ENCODE results near the gene MRFAP1.

MRFAP1 gene

DNA sequence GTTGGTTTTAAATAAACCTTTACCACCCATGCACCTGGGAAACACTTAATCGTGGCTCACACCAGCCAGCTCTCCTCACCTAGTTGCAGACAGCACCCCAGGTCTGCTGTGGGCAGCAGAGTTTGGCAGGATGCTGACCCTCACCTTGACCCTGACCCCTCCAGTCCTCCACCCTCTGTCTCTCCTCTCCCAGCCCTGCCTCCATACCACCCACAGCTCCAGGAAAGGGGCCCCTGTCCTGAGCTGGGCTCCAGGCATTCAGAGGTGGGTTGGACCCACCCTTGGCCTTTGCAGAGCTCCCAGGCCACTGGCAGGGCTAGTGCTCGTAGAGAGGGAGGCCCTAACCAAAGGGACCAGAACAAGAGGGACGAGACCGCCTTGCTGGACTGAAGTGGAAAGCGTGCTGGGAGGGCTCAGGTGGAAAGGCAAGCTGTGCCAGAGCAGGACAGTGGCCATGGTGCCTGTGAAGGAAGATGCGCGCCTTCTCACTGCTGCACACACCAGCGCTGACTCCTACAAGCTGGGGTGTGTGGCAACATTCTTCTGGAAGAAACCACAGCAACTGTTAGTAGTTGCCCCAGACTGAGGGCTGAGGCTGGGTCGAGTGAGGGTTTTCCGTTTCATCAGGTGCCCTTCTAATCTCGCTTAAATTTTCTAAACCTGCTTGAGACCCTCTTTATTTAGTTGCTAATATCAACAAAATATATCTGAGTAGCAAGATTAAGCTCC is 42.5 kb downstream of the MRFAP1 start:
- H3K27ac ChIP-seq: peak overlapping the region; percentile 76
- no peaks in the 10 kb centered on the region for H3K9me3 ChIP-seq
- no peak overlapping the region for H3K4me3 ChIP-seq (ENCODE audit: low read depth in 1 of 2, low read length in 1 of 2)
- no peaks in the 10 kb centered on the region for H3K36me3 ChIP-seq
- H3K4me1 ChIP-seq (ENCODE audit: control insufficient read depth in 1 of 2, insufficient read depth in 1 of 2, low read depth in 1 of 2, low read length in 1 of 2): peaks cover 69% of the 10 kb centered on the region in 2 experiments
- no peaks in the 10 kb centered on the region for H3K27me3 ChIP-seq
- TF ChIP-seq, protein P1, sequence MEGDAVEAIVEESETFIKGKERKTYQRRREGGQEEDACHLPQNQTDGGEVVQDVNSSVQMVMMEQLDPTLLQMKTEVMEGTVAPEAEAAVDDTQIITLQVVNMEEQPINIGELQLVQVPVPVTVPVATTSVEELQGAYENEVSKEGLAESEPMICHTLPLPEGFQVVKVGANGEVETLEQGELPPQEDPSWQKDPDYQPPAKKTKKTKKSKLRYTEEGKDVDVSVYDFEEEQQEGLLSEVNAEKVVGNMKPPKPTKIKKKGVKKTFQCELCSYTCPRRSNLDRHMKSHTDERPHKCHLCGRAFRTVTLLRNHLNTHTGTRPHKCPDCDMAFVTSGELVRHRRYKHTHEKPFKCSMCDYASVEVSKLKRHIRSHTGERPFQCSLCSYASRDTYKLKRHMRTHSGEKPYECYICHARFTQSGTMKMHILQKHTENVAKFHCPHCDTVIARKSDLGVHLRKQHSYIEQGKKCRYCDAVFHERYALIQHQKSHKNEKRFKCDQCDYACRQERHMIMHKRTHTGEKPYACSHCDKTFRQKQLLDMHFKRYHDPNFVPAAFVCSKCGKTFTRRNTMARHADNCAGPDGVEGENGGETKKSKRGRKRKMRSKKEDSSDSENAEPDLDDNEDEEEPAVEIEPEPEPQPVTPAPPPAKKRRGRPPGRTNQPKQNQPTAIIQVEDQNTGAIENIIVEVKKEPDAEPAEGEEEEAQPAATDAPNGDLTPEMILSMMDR (IDR thresholded peaks at IDR 0.05): no peak

DNA sequence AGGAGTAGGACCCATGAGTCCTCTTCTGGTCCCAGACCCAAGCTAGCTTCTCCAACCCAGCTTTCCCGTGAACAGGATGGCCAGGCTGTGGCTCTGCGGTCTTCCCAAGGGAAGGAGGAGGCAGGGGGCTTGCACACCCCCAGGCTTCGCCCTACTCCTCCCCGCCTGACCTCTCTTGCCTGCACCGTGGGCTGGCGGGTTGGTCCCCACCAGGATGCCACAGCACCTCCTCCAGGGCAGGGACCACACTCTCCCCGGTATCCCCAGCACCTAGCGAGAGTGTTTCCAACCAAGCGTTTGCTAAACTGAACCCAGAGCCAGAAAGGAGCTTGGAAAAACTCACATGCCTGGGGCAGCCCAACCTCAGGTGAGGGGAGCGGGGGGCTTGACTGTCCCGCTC is 44.2 kb downstream of the MRFAP1 start:
- TF ChIP-seq, protein P1 (IDR thresholded peaks at IDR 0.05): no peak
- no peak overlapping the region for H3K4me3 ChIP-seq (ENCODE audit: low read depth in 1 of 2, low read length in 1 of 2)

DNA sequence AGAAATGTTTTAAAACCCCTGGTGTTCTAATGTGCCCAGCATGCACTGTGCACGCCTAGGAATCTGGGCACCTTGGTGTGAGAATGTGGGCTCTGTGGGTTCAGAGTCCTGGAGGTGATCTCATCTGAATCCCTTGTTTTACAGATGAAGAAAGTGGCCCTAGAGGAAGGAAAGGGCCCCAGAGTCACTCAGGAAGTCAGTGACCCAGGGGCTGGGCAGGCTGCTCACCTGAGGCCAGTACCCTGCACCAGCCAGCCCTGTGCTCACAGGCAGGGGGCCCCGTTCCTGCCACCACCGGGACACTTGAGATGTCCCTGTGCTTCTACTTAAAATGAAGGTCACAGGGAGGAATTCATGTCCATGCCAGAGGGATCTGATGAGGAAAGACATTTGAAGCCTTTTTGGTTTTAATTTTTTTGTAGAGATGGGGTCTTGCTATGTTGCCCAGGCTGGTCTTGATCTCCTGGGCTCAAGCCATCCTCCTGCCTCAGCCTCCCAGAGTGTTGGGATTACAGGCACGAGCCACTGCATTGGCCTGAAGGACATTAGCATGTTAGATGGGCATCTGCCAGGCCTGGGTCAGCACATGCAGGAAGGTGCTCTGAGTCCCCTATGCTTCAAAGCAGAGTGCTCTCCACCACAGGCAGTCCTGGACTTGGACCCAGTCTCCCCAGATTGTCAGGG is 45.8 kb downstream of the MRFAP1 start:
- Histone ChIP-seq H3K4me1 (ENCODE audit: control insufficient read depth in 1 of 2, insufficient read depth in 1 of 2, low read depth in 1 of 2, low read length in 1 of 2) (peaks cover 94 to 95% of the 10 kb centered on the region in 2 experiments), H3K4me3 (ENCODE audit: low read depth in 1 of 2, low read length in 1 of 2) (no peak overlapping the region), H3K36me3 (no peaks in the 10 kb centered on the region), H3K27ac (peak overlapping the region; percentile 70), H3K9me3 (no peaks in the 10 kb centered on the region), H3K27me3 (no peaks in the 10 kb centered on the region)
- TF ChIP-seq, protein P1 (IDR thresholded peaks at IDR 0.05): no peak

More for the DNA sequence above, 44.2 kb downstream of the MRFAP1 start:
- Histone ChIP-seq H3K27ac (no peak overlapping the region), H3K4me1 (ENCODE audit: control insufficient read depth in 1 of 2, insufficient read depth in 1 of 2, low read depth in 1 of 2, low read length in 1 of 2) (peaks cover 79% of the 10 kb centered on the region in 2 experiments), H3K27me3 (no peaks in the 10 kb centered on the region), H3K36me3 (no peaks in the 10 kb centered on the region), H3K9me3 (no peaks in the 10 kb centered on the region)

DNA sequence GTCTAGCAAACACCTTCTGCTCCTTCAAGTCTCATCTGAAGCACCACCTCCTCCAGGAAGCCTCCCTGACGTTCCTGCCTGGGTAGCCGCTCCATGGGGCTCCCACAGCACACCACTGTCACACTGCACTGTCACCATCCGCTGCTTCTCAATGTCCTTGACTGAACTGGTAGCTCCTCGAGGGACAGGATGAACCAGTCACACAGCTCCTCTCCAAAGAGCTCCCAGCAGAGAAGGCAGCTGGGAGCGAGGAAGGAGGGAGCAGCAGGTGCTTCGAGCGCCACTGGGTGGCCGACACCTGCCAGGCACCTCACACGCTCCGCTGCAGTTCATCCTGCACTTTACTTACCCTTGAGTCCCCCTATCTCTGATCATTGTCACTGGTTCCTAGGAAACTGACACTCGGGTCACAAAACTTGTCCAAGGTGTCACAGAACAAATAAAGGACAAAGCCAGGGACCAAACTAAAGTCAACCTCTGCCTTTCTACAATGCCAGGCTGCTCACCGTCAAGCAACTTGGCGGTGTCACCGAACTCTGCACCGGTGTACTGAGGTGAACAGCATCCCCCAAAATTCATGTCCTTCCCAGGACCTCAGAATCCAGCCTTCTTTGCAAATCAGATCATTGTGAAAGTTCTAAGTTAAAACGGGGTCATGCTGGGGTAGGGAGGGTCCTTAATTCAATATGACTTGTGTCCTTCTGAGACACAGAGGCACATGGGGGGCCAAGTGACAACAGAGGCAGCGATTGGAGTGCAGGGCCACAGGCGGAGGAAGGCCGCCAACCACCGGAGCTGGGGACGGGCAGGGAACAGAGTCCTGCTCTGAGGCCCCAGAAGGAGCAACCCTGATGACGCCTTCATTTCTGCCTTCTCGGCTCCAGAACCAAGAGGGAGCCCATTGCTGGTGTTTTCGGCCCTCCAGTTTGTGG is 47.7 kb downstream of the MRFAP1 start:
- H3K36me3 ChIP-seq: no peaks in the 10 kb centered on the region
- H3K4me3 ChIP-seq (ENCODE audit: low read depth in 1 of 2, low read length in 1 of 2): no peak overlapping the region
- no peaks in the 10 kb centered on the region for H3K27me3 ChIP-seq
- TF ChIP-seq, protein P1 (IDR thresholded peaks at IDR 0.05): no peak
- H3K4me1 ChIP-seq (ENCODE audit: control insufficient read depth in 1 of 2, insufficient read depth in 1 of 2, low read depth in 1 of 2, low read length in 1 of 2): peaks cover 94% of the 10 kb centered on the region in 2 experiments
- no peaks in the 10 kb centered on the region for H3K9me3 ChIP-seq
- H3K27ac ChIP-seq: peak overlapping the region; percentile 98

DNA sequence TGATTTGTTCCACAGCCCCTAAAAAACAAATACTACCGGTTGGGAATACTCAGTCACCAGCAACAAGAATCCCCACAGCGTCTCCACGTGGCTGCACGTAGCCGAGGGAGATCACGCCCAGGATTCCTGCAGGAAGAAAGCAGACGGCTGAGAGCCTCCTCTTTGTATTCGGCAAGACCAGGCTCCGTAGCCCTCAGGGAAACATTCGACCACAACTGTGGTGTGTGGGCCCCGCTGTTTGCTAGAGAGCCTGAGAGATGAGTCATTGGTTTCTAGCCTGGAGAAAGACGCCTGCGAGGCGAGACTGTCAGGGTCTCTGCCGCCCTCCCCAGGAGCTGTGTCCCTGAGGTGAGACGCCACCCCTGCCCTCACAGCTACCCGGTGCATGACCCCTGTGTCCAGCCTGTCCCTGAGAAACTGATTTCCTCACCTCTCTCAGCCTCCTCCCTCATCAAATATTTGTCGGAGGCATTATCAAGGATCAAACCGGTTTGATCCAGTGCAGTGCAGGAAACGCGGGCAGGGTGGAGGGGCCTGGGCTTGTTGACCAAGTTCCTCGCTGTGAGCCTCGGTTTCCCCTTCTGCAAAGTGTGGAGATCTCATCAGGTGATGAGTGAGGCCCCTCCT is 48.5 kb downstream of the MRFAP1 start:
- no peaks in the 10 kb centered on the region for H3K36me3 ChIP-seq
- H3K4me3 ChIP-seq (ENCODE audit: low read depth in 1 of 2, low read length in 1 of 2): peak overlapping the region in 1 of 2 experiments; percentile 36
- no peaks in the 10 kb centered on the region for H3K27me3 ChIP-seq
- peaks cover 95 to 97% of the 10 kb centered on the region in 2 experiments for H3K4me1 ChIP-seq (ENCODE audit: control insufficient read depth in 1 of 2, insufficient read depth in 1 of 2, low read depth in 1 of 2, low read length in 1 of 2)
- TF ChIP-seq, protein P1 (IDR thresholded peaks at IDR 0.05): no peak
- H3K27ac ChIP-seq: peak overlapping the region; percentile 98
- H3K9me3 ChIP-seq: no peaks in the 10 kb centered on the region

Data from neutrophil (primary cell).